Activated CD8-positive, alpha-beta memory T cell treated with anti-CD3 and anti-CD28 coated beads for 24 hours (primary cell): ENCODE results near the gene CALB2.
"Not testable (repeated sequence)": the region's sequence is repeated elsewhere in the genome, so short reads cannot be mapped to it uniquely, and the experiment has no call there.

ENCODE experiments used
- DNase-seq: peaks from one replicate; pipeline ENCODE4 v3.0.0-alpha.2; 2020

The CALB2 gene

DNA sequence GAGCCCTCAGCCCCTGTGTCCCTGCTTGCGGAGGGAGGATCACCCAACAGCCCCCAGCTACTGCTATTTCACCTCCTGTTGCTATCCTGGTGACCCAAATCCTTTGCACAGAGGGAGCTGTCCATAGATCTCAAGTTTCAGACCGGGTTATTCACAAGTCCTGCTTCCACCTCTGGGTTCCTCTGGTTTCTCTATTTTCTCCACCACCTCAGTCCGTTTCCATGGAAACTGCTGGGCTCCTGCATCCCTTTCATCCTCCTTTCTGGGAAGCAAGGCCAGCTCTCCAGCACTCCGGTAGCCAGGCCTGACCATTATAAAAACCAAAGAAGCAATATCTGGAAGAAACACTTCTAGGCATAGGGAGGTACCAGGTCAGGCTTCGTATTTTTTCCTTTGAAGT, 4.8 kb upstream of the CALB2 start:
- no peak for DNase-seq

DNA sequence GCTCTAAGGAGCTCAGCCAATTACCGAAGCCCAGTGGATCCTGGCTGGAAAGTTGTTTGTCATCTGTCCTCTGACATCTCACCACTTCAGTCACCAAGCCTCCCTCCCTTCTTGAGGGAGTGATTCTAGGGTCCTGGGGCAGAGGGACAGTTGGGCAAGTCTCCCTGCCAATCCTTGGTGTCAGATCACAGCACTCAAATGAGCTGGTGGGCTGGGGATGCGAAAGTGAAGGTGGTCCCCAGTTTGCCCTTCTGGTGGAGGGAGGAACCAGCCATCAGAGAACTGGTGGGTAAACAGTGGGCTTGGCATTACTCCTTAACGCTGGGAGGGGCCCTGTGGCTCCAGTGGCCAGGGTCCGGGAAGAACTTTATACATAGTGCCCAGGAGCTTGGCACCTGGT, 4.4 kb upstream of the CALB2 start:
- DNase-seq: peak; percentile 26

DNA sequence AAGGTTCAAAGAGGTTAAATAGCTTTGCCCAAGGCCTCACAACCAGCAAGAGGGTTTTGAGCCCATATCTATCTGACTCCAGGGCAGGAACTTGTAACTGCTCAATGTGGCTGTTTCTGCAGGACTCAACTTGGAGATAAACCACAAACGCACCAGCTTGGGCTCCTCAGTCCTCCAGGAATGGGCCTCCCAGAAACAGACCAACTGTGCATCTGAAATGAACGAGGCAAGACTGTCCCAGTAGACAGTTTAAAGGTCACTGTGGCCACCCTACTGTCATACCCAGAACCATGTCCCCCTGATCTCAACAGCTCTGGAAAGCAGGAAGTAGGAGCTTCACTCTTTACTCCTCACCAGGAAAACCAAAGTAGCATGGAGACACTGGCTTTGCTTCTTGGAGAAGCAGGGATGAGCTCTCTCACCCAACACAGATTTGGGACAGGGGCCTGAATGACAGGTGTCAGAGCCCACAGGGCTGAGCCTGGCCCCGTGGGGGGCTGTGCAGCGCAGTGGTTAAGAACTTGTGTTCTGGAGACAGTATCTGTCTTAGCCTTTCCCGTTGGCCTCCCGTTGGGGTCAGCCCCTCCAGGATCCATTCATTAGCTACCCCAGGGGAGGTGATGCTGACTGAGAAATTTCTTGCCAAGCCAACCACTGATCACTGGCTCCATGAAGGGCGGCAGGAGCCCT, 2.3 kb upstream of the CALB2 start:
- DNase-seq: no peak

DNA sequence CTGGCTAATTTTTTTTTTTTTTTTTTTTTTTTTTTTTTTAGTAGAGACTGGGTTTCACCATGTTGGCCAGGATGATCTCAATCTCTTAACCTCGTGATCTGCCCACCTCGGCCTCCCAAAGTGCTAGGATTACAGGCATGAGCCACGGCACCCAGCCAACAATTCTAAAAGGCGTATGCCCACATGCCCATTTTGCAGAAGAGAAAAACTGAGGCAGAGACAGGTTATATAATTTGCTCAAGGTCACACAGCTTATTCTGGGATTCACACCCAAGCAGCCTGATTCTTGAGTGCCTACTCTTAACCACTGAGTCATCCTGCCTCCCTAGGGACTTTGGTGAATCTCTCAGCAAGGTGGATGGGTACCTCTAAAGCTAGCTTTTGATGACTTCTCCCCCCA, 1.6 kb upstream of the CALB2 start:
- DNase-seq: not testable (repeated sequence)

- DNase-seq: no peak
These were observed 842 bp upstream of the CALB2 start for GRCh38 chr16:71357681-71358080.

- DNase-seq: no peak
These were observed 908 bp downstream of the CALB2 start for GRCh38 chr16:71359431-71359830.

- DNase-seq: no peak
These were observed 1.9 kb downstream of the CALB2 start for GRCh38 chr16:71360378-71360777.

DNA sequence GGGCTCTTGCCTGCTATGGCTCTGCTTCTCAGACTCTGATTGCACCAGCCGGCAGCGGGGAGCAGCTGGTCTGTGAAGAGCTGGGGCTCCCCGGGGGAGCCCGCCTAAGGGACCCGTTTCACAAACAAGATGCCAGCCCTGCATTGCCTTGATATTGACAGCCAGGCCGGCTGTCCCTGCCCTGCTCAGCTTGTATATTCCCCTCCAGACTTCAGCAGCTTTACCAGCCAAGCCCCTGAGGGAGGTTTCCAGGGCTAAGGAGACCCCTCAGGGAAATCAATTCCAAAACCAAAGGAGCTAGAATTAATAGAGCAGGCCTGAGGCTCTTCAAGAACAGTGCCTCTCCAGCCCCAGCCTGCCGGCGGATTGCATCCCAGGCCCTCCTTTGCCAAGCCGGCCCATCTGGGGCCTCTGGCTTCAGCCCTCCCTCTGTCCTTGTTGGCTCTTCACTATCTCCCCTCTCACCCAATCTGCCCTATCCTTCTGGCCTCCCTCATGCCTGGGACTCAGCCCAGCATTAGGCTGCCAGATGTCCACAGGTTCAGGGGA, 5.7 kb downstream of the CALB2 start:
- no peak for DNase-seq

GRCh38 chr16:71365021-71365420, 6.5 kb downstream of the CALB2 start:
- DNase-seq: no peak

DNA sequence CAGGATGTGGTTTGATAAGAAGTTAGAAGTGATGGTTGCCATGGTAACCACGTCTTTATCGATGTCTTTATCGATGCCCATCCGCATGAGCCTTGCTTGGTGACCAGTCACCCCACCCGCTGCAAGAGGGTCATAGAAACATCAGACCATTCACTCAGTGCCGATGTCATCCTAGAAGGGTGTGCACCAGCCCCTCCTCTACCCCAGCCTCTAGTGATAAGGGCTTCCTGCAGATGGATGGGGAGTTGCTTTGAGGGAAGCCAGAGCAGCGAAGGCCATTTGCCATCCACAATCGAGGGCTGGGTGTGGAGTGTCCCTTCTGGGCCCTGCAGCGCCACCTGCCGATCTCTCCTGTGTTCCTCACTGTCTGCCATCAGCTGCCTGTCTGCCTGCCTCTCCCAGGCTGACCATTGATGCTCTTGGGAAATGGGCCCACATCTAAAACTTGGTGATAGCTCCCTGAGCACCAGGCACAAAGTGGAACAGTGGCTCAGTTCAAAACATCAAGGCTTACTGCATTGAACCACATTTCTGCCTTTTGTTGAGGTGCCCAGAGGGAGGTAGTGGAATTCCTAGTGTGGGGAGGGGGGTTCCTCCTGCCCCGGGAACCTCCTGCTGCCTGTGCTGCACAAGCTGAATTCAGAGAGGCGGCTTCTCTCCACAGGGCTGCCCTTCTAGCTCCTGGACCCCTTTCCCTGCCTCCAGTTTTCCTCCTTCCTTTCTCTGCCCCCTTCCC, 8.9 kb downstream of the CALB2 start:
- peak; percentile 58 for DNase-seq

GRCh38 chr16:71368958-71369357, 10.4 kb downstream of the CALB2 start:
- DNase-seq: no peak

- DNase-seq: no peak
These were observed 11.0 kb downstream of the CALB2 start for GRCh38 chr16:71369494-71369893.

- no peak for DNase-seq
These were observed 12.7 kb downstream of the CALB2 start for GRCh38 chr16:71371237-71371636.

DNA sequence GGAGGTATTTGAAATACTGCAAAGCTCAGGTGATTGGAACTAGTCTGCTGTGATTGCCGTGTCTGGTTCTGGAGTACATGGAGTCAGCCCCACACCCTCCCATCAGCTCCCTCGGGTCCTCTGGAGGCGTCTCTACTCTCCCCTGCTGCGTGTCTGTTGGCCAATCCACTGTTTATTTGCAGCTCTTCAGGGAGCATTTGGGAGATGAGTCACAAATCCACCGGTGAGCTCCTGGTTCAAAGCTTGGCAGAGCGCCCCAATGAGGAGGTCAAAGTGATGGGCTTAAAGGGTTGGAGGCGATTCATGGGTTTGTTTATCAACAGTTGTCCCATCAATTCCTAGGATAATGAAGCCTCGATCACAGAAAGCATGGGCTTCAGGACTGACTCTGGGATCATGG, 14.6 kb downstream of the CALB2 start:
- no peak for DNase-seq

DNA sequence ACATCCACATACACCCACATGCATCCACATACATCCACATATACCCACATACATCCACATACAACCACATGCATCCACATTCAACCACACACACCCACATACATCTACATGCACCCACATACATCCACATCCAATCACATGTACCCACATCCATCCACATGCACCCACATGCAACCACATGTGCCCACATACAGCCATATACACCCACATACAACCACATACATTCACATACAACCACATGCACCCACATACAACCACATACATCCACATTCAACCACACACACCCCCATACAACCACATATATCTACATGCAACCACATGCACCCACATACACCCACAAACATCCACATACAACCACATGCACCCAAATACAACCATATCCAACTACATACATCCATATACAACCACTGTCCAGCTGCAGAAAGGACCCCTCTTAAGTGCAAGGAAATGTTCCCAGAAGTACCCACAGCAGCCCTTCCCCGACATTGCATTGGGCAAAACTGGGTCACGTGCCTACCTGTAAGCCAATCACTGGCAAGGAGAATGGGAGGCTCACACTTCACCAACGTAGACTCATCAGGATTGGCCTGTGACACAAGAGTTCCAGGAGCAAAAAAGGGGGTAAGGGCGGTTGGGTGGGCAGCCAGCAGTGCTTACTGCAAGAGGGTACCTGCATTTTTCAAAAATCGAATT, 18.1 kb downstream of the CALB2 start:
- DNase-seq: no peak

GRCh38 chr16:71379711-71380110, 21.2 kb downstream of the CALB2 start:
- no peak for DNase-seq

- no peak for DNase-seq
These were observed 22.3 kb downstream of the CALB2 start for GRCh38 chr16:71380831-71381230.

GRCh38 chr16:71383054-71383773, 24.7 kb downstream of the CALB2 start:
- no peak for DNase-seq

- DNase-seq: no peak
These were observed 25.7 kb downstream of the CALB2 start for GRCh38 chr16:71384073-71384724.

- no peak for DNase-seq
These were observed 28.7 kb downstream of the CALB2 start for GRCh38 chr16:71387045-71387871.

DNA sequence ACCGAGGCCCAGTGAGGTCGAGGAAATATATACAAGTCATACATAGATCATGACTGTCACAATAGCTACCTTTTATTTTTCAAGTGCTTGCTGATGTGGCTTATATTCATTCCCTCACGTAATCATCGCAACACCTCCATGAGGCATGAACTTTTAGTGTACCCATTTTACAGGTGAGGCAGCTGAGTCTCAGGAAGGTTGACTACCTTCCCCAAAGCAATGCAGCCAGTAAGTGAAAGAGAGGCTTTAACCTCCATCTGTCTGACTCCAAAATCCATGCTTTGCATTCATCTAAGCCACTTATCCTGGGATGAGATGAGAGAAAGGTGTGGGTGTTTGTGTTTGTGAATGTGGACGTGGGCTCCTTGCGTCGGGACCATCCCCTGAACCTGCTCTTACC, 30.8 kb downstream of the CALB2 start:
- no peak for DNase-seq

- no peak for DNase-seq
These were observed 38.1 kb downstream of the CALB2 start for GRCh38 chr16:71396594-71396993.
